Skeletal muscle satellite cell (primary cell): Measurements from ENCODE around the gene TMEM81.

ENCODE experiments used
- H3K27me3 ChIP-seq: 2 replicates; pipeline ENCODE4 v1.7.0; 2013; ENCODE audit warnings: low read length; ENCODE audit not compliant: control insufficient read depth, insufficient read depth
- H3K36me3 ChIP-seq: 2 replicates; pipeline ENCODE4 v1.7.0; 2013; ENCODE audit warnings: mild to moderate bottlenecking, control low read depth, low read length; ENCODE audit not compliant: insufficient read depth
- H3K4me1 ChIP-seq: 2 replicates; pipeline ENCODE4 v1.7.0; 2013; ENCODE audit warnings: low read length; ENCODE audit not compliant: control insufficient read depth, insufficient read depth
- H3K4me2 ChIP-seq: 2 replicates; pipeline ENCODE4 v1.7.0; 2013; ENCODE audit warnings: mild to moderate bottlenecking, low read length
- H3K4me3 ChIP-seq: 2 replicates; pipeline ENCODE4 v1.7.0; 2013; ENCODE audit warnings: low read length
- H3K9ac ChIP-seq: 2 replicates; pipeline ENCODE4 v1.7.0; 2013; ENCODE audit warnings: mild to moderate bottlenecking, low read depth, low read length, moderate library complexity
- H3K9me3 ChIP-seq: replicated peaks from 2 replicates; pipeline ENCODE4 v1.7.0; 2013; ENCODE audit warnings: mild to moderate bottlenecking, control low read depth, low read length

Gene TMEM81

GRCh38 chr1:205057808-205058575, 26.3 kb downstream of the TMEM81 start:
- no peak overlapping the region for H3K4me3 ChIP-seq
- peaks cover 41% of the 10 kb centered on the region for H3K27me3 ChIP-seq
- H3K9ac ChIP-seq = no peak overlapping the region
- no peaks in the 10 kb centered on the region for H3K36me3 ChIP-seq
- no peaks in the 10 kb centered on the region for H3K4me1 ChIP-seq
- no peaks in the 10 kb centered on the region for H3K9me3 ChIP-seq
- H3K4me2 ChIP-seq = no peak overlapping the region

GRCh38 chr1:205056956-205057568, 27.2 kb downstream of the TMEM81 start:
- Histone ChIP-seq H3K4me1 (no peaks in the 10 kb centered on the region), H3K36me3 (no peaks in the 10 kb centered on the region), H3K4me2 (no peak overlapping the region), H3K9ac (no peak overlapping the region), H3K9me3 (no peaks in the 10 kb centered on the region), H3K4me3 (no peak overlapping the region), H3K27me3 (peaks cover 46% of the 10 kb centered on the region)

- Histone ChIP-seq H3K4me3 (no peak overlapping the region), H3K4me1 (no peaks in the 10 kb centered on the region), H3K9ac (no peak overlapping the region), H3K4me2 (no peak overlapping the region), H3K27me3 (peaks cover 48% of the 10 kb centered on the region), H3K36me3 (no peaks in the 10 kb centered on the region), H3K9me3 (no peaks in the 10 kb centered on the region)
Observed at GRCh38 chr1:205056188-205056611, 28.1 kb downstream of the TMEM81 start.

GRCh38 chr1:205054013-205054412, 30.2 kb downstream of the TMEM81 start:
- Histone ChIP-seq H3K9me3 (no peaks in the 10 kb centered on the region), H3K27me3 (peaks cover 59% of the 10 kb centered on the region), H3K4me2 (no peak overlapping the region), H3K4me3 (no peak overlapping the region), H3K9ac (no peak overlapping the region), H3K36me3 (no peaks in the 10 kb centered on the region), H3K4me1 (no peaks in the 10 kb centered on the region)

GRCh38 chr1:205053296-205053695, 31.0 kb downstream of the TMEM81 start:
- Histone ChIP-seq H3K9me3 (no peaks in the 10 kb centered on the region), H3K4me3 (no peak overlapping the region), H3K9ac (no peak overlapping the region), H3K36me3 (no peaks in the 10 kb centered on the region), H3K4me1 (no peaks in the 10 kb centered on the region), H3K27me3 (peaks cover 60% of the 10 kb centered on the region), H3K4me2 (no peak overlapping the region)

GRCh38 chr1:205052690-205053089, 31.6 kb downstream of the TMEM81 start:
- H3K9ac ChIP-seq = no peak overlapping the region
- no peak overlapping the region for H3K4me2 ChIP-seq
- peaks cover 65% of the 10 kb centered on the region for H3K27me3 ChIP-seq
- H3K9me3 ChIP-seq = no peaks in the 10 kb centered on the region
- no peak overlapping the region for H3K4me3 ChIP-seq
- no peaks in the 10 kb centered on the region for H3K36me3 ChIP-seq
- H3K4me1 ChIP-seq = no peaks in the 10 kb centered on the region

- Histone ChIP-seq H3K9me3 (no peaks in the 10 kb centered on the region), H3K4me1 (no peaks in the 10 kb centered on the region), H3K27me3 (peaks cover 83% of the 10 kb centered on the region), H3K36me3 (no peaks in the 10 kb centered on the region), H3K4me3 (no peak overlapping the region), H3K4me2 (no peak overlapping the region), H3K9ac (no peak overlapping the region)
Observed at GRCh38 chr1:205049479-205049878, 34.8 kb downstream of the TMEM81 start.

GRCh38 chr1:205048382-205048781, 35.9 kb downstream of the TMEM81 start:
- H3K4me3 ChIP-seq = no peak overlapping the region
- H3K36me3 ChIP-seq = no peaks in the 10 kb centered on the region
- H3K9me3 ChIP-seq = no peaks in the 10 kb centered on the region
- peaks cover 83% of the 10 kb centered on the region for H3K27me3 ChIP-seq
- H3K4me2 ChIP-seq = no peak overlapping the region
- H3K4me1 ChIP-seq = no peaks in the 10 kb centered on the region
- H3K9ac ChIP-seq = no peak overlapping the region

GRCh38 chr1:205047764-205048231, 36.5 kb downstream of the TMEM81 start:
- no peak overlapping the region for H3K4me3 ChIP-seq
- H3K9me3 ChIP-seq = no peaks in the 10 kb centered on the region
- no peak overlapping the region for H3K4me2 ChIP-seq
- H3K36me3 ChIP-seq = no peaks in the 10 kb centered on the region
- H3K4me1 ChIP-seq = no peaks in the 10 kb centered on the region
- no peak overlapping the region for H3K9ac ChIP-seq
- H3K27me3 ChIP-seq = peaks cover 82% of the 10 kb centered on the region

- peaks cover 83% of the 10 kb centered on the region for H3K27me3 ChIP-seq
- H3K4me1 ChIP-seq = no peaks in the 10 kb centered on the region
- no peak overlapping the region for H3K4me3 ChIP-seq
- no peaks in the 10 kb centered on the region for H3K36me3 ChIP-seq
- no peaks in the 10 kb centered on the region for H3K9me3 ChIP-seq
- no peak overlapping the region for H3K4me2 ChIP-seq
- no peak overlapping the region for H3K9ac ChIP-seq
Observed at GRCh38 chr1:205046870-205047269, 37.4 kb downstream of the TMEM81 start.

GRCh38 chr1:205045146-205045545, 39.1 kb downstream of the TMEM81 start:
- Histone ChIP-seq H3K4me2 (no peak overlapping the region), H3K27me3 (peaks cover 97% of the 10 kb centered on the region), H3K4me1 (no peaks in the 10 kb centered on the region), H3K9me3 (no peaks in the 10 kb centered on the region), H3K36me3 (no peaks in the 10 kb centered on the region), H3K9ac (no peak overlapping the region), H3K4me3 (no peak overlapping the region)

GRCh38 chr1:205044741-205045140, 39.5 kb downstream of the TMEM81 start:
- no peak overlapping the region for H3K9ac ChIP-seq
- no peak overlapping the region for H3K4me2 ChIP-seq
- peaks cover 97% of the 10 kb centered on the region for H3K27me3 ChIP-seq
- H3K9me3 ChIP-seq = no peaks in the 10 kb centered on the region
- H3K36me3 ChIP-seq = no peaks in the 10 kb centered on the region
- H3K4me1 ChIP-seq = no peaks in the 10 kb centered on the region
- no peak overlapping the region for H3K4me3 ChIP-seq
